ENCODE data around the gene FXYD2.
A peak's percentile ranks its signal among the peaks of the same experiment; 100 is the strongest.
"Not testable (repeated sequence)": the region's sequence is repeated elsewhere in the genome, so short reads cannot be mapped to it uniquely, and the experiment has no call there.

Gene FXYD2

DNA sequence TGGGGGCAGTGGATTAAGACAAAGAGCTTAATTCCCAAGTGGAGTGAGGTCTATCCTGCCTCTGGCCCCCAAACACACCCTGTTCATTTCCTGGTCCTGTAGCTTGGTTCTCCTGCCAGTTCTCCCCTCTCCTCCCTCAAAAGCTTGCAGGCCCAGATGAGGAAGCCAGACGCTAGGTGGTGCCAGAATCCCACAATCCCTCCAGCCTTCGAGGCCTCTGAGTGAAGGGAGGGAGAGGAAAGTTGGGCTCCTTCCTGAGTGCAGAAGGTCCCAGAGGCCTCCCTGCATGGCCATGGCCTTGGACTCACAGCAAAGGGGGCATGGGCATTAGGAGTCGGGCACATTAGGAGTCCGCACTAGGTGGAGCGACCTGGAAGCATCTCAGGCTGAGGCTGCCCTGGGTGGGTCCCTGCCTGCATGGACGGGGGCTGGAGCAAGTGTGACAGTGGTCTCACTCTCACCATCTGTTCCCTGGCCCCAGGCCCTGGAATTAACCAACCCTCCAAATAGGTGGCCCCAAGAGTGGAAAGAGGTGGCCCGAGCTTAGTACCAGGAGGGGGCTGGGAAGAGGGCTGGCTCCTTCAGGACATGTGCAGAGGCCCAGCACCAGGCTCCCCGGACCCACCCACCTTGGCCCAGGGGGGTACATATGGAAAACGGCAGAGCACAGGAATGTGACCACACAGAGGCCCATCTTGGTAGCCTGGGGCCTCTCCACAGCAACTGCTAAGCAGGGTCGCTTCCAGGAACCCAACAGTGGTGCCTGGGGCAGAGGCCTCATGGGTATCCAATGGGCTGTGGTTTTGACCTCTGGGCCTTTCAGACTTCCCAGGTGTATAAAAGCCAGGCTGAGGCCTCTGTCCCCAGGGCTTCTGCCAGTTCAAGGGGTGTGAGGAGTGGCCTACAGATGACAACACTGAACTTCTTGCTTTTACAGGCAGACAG is 5.2 kb downstream of the FXYD2 start:
- peak; percentile 74 for DNase-seq

DNA sequence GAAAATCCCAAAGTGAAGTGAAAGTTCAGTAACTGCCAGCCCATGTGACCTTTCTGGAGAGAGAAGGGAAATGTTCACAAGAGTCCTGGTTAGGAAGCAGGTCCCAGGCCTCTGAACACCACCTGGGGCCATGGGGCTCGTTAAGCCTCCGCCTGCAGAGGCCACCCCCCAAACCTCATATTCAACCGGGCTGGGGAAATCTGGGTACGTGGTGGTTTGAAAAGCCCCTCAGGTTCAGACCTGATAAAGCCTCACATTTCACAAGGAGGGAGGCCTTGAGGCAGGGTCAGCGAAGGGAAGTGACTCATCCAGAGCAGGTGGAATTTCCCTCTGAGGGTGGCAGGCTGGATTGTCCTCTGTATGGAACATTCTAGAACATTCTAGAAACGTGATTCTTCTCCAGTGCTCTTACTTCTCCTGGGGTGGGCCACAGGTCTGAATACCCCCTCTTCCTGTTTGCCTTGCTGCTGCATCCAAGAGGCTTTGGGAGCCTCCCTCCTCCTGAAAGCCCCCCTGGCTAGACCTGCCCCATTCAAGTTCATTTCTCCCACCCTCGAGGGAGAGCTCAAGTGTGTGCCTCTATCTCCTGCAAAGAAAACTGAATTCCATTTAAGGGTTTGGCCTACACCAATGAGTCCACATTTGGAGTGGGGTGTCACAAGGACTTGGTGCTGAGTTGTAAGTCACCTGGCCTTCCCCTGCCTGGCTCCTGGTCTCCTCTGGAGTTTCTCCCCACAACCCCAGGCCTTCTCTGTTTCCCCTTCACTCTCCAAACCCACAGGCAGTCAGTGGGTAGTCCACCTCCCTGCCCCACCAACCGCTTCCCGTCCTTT is 6.3 kb downstream of the FXYD2 start:
- DNase-seq, result peak; percentile 67

DNA sequence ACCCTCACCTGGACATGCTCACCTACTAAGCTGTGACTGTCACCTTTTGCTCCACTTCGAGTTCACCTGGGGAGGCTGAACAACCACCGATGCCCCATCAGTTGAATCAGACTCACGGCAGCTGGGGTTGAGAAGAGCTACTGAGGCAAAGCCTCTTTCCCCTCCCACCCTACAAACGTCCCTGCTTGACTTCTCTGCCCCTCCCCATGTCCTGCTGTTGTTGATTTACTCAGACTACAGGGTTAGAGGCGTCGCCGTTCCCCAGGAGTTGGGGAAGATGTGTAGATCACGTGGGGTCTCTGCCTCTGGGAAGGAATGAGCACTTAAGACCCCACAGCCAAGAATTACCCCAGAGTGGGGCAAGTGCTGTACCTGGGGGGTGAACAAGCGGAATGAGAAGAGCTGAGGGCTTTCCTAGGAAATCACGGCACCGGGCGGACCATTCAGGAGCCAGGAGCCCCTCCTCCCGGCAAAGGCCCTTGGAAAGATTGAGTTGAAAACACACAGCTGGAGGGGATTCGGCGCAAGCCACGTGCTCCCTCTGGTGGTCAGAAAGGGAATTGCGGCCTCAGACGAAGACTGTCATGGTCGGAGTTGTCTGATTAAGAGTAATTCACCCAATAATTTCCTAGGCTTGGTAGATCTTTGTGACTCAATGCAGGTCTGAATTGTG is 7.0 kb downstream of the FXYD2 start:
- DNase-seq, result peak; percentile 71

DNA sequence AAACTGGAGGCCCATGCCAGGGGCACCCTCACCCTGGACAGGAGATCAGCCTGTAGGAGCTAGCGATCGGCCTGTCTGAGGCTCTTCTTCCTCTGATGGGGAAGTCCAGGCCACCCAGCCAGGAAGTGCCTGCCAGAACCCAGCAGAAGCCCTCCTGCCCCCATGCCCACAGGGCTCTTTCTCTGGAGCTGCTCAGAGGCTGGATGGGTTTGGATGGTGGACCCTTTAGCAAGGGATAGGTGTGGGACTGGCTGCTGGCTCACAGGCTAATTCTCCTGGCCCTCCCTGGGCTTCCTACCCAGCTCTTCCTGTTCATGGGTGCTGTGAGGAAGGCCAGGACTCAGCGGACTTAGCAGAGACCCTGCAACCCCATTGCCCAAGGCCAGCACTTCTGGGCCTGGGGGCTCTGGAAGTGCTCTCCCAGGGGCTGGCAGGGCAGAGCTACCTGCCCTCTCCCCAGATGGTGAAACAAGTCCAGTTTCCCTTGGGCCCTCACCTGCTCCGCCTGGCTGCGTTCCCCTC is 7.6 kb downstream of the FXYD2 start:
- DNase-seq, result no peak

DNA sequence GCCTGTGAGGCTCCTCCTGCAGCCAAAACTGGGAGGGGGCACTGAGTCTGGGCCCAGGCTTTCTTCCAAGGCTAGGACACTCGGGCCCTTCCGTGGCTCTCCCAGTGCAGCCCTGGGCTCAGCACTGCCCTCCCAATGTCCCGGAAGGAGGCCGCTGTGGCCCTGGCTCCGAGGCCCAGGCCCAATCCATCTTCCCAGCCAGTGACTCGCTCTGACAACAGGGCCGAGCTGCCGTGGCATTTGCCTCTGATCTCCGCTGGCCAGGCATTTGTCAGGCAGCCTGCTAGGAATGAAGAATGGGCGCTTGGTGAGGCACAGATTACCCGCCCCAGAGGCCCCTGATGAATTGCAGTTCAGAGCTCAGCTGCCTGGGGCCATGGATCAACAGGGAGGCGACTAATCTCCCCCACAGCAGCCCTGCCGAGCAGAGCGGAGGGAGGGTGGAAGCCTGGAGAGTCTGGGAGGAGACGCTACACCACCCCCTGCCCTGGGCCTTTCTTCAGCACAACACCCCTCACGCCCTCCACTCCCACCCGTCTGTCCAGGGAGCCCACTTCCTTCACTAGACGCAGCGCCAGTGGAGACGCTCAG is 8.3 kb downstream of the FXYD2 start:
- DNase-seq, result peak; percentile 83

DNA sequence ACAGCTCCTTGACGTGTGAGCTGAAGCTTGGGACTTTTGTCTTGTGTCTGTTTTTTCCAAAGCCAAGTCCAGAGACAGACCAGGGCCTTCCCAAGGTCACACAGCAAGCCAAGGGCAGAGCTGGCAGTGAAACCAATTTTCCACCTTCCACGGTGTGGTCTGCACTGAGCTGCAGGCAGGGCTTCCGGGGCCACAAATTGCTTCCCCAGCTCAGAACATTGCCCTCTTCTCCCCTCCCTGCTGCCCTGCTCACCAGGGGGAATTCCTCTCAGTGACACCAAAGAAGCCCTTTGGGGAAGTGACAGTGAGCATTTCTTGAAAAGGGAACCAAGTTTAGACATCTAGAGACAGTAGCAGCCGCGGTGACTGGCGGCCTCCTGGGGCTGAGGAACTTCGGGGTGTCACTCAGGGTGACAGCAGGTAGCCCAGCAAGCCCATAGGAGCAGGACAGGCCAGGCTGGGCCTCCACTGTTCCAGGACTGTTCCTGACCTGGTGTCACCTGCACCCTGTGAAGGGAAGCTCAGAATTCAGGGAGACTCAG is 9.2 kb downstream of the FXYD2 start:
- DNase-seq, result no peak

DNA sequence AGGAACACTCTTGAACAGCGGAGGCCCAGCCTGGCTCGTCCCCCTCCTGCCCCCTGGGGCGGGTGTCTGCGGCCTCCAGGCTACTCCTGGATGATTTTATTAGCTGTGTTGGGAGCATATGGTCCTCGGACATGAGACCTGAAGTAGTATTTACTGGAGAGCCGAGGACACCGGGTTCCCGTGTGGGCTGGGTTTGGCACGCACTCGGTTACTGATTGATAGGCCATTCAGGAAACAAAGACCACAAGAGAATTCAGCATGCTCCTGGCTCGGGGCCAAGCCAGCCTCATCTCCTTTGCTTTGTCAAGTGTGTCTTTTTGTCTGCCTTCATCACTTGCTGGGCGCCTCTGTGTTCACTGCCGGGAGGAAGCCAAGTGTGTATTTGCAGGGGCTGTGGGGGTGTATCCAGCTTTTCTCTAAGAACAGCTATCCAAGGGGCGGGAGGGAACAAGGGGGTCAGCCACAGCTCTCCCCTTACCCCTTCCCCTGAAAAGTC is 9.7 kb downstream of the FXYD2 start:
- no peak for DNase-seq

DNA sequence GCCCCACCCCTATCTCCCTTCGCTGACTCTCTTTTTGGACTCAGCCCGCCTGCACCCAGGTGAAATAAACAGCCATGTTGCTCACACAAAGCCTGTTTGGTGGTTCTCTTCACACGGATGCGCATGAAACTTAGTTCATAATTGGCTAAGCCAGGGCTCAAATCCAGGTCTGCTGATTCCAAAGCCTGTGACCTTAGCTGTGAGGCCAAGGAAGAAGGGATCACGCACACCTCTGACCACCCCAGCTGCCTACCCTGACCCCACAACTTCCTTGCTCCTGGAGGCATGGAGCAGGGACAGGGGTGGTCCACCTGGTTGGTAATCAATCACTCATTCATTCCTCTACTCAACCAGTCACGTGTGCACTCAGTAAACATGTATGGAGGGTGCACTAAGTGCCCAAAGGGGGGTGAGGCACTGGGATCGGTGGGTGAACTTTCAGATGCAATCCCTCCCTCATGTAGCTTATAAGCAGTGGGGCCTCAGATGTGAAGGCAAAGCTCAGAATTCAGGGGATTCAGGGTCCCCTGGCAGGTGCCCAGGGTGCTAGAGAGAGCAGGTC is 10.3 kb downstream of the FXYD2 start:
- no peak for DNase-seq

DNA sequence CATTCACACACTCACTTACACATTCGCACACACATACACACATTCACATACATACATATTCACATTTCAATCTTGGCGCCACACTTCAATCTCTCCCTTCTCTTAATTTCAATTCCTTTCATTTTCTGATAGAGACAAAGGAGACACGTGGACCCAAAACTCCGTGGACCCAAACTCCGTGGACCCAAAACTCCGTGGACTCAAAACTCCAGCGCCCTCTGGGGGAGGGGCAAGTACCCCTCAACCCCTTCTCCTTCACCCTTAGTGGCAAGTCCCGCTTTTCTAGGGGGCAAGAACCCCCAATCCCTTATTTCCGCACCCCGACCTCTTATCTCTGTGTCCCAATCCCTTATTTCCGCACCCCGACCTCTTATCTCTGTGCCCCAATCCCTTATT is 14.5 kb downstream of the FXYD2 start:
- not testable (repeated sequence) for DNase-seq

DNA sequence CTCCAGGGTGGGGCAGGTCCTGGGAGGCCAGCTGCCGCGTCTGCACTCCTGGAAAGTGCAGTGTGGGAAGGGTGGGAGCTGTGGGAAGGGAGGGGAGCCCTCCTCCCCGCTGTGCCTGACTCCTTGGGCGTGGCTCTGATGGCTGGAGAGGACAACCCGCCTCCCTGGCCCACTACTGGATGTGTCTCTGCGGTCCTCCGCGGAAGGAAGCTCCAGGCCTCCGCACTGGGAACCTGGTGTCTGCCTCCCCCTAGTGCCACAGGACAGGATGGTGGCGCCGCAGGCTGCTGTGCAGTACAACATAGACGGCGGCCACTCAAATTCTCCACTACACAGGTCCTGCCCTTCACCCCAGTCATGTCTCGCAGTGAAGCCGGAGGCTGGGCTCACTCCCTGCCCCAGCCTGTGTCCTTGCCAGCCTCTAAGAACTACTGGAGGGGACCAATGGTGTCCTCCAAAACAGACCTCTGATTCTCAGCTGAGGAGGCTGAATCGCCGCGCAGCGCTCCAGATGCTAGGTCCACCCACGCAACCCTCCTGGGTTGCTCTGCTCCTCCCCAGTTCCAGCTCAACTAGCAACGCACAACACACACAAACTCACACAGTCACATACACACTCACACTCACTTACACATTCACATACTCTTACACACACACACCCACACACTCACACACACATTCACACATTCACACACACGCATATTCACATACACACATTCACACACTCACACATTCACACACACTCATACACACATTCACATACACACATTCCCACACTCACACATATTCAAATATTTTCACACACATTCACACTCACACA is 15.1 kb downstream of the FXYD2 start:
- no peak for DNase-seq

DNA sequence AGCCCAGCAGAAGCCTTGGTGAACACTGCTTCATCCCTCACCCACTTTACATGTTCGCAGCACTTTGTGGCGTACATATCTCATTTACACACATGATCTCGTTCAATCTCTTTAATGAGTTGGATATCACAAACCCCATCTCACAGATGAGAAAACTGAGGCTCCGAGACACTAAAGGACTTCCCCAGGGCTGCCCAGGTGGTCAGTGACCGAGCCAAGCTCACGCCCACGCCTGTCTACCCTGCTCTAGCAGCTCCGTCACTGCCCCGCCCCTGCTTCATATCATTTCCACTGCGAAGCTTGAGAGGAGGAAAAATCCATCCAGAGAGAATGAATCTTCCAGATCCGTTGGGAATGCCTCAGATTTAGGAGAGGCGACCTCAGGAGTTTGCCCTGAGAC is 15.8 kb downstream of the FXYD2 start:
- DNase-seq, result no peak

DNA sequence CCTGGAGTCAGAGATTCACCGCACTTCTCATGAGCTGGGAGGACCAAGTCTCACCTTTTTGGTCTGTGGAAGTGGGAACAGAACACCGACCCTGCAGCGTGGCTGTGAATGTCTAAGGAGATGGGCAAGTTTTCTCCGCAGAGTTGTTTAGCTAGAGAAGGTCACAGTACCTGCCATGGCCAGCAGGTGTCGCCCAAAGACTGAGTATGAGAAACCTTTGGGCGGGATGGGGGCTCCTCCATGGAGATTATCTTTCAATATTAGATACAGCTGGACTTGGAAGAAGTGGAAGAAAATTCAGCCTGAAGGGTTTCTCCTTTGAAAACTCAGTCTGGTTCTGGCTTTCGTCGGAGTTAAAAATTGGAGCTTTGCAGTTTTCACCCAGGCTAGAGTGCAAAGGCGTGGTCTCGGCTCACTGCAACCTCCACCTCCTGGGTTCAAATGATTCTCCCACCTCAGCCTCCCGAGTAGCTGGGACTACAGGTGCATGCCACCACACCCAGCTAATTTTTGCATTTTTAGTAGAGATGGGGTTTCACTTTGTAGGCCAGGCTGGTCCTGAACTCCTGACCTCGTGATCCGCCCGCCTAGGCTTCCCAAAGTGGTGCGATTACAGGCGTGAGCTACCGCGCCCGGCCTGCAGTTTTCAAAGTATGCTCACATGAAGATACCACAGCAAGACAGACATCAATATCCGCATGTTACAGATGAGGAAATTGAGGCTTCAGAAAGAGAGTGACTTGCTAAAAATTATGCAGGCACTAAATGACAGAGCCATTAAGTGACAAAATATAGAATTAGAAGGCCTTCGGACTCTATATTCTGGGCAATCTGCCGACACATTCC is 16.8 kb downstream of the FXYD2 start:
- DNase-seq, result peak; percentile 25

DNA sequence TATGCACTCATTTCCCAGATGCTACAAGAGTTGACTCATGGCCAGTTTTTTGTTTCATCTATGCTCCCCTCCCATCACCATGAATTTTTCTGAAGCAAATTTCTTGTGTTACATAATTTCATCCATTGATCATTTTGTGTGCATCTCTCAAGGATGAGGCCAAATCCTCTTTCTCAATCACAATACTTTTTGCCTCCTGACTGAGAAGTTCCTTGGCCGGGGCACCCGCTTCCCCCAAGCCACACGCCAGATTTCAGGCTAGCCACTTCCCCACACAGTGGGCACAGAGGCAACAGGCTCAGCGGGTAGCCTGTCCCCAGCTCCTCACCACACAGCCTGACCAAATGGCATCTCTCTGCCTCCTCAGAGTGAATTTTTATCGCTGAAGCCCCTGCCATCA is 17.7 kb downstream of the FXYD2 start:
- DNase-seq, result no peak

DNA sequence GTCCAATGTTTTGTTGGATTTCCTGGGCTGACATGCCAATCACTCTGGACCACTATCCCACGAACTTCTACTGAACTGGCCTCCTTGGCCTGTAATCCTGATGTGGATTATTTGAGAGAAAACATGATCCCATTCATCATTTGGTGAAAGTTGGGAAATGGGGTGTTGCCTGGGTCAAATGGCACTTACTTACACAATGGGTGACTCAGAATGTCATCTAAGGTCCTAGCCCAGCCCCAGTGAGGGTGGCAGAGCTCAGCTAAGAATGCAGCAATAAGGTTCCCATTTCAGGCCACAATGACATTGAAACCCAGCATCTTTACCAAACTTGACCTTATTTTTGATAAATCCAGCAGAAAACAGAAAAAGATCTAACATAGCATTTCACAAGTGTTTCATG is 19.5 kb downstream of the FXYD2 start:
- no peak for DNase-seq

DNA sequence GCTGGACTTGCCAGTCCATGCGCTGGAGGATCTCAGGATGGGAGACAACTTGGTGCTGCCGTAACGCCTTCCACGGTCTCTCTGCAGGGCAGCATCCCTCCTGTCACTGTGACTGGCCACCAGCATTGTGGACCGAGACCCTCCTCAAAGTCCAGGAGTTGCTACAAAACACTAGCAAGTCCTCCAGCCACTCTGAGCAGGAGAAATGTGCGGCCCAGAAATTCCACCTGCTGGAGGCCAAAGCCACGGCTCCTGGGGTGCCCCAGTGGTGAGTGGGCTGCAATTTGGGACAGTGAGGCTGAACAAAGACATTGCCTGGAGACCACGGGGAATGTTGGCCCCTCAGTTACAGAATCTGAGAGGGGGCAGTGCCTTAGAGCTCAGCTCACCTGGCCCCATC is 20.6 kb downstream of the FXYD2 start:
- no peak for DNase-seq

DNA sequence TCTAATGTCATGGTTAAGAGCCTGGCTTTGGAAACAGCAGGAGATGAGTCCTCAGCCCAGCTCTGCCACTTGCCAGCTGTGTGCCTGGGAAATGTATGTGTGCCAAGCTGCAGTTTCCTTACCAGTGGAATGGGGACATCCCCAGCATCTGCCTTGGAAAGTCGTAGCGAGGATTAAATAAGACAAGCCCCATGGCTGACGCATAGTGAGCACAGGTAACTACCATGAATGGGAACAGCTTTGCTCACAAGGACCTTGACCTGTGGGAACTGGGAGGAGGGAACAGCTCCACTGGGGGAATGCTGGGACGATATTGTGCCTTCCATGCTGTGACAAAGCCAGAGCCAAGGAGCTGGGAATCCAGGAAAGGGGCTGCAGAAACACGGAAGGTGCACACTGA is 24.9 kb downstream of the FXYD2 start:
- DNase-seq, result no peak

DNA sequence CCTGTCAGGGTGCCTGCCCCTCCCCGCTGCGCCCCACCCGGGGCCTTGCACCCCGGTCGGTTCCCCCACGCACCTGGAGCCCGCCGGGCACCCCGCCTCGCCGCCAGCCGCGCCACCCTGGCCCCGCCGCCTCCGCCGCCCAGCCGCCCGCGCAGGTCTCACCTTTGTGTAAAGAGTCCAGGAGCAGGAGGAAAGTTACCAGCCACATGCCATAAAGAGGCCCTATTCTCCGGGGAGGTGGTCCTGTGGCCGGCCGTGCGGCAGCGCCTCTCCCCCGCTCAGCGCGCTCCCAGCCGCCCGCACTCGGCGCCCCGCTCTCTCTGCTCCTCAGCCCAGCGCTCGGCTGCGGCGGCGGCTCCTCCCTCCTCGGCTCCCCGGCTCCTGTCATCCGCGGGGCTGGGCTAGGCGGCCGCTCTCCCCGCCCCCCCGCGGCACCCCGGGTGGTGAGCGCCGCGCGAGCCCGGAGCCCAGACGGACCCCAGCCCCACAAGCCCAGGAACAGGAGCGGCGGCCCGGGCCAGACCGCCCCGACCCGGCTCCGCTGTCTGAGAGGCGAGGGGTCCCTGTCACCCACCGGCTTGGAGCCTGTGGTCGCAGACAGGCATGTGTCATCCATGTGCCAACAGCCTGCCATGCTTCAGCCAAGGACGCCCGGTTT is 27.5 kb downstream of the FXYD2 start, which contains the start of gene DSCAML1:
Gene DSCAML1, minus strand, starts transcription at position 345 of the 658 bp plus-strand sequence. Its CDS starts 137 bp downstream, at position 208.
- DNase-seq, result no peak

DNA sequence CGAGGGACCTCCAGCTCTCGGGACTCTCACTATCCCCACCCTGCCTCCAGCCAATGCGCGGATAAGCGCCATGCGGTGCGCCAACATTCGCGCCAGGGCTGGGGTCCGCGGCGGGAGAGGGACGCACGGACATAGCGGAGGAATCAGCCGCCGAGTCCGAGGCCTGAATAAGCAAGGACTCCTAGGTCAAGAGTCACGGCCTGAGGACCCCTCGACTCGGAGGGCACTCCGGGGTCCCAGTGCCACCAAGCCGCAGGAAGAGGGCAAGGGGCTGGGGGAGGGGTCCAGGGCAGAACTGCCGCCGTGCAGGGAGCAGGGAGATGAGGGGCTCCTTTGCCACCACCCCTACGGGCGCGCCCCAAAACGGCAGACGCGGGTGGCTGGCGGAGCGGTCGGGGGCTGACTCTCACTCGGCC is 28.1 kb downstream of the FXYD2 start:
- DNase-seq, result no peak
